ENCODE data around the gene SLC25A44.

- TF ChIP-seq, protein P1, sequence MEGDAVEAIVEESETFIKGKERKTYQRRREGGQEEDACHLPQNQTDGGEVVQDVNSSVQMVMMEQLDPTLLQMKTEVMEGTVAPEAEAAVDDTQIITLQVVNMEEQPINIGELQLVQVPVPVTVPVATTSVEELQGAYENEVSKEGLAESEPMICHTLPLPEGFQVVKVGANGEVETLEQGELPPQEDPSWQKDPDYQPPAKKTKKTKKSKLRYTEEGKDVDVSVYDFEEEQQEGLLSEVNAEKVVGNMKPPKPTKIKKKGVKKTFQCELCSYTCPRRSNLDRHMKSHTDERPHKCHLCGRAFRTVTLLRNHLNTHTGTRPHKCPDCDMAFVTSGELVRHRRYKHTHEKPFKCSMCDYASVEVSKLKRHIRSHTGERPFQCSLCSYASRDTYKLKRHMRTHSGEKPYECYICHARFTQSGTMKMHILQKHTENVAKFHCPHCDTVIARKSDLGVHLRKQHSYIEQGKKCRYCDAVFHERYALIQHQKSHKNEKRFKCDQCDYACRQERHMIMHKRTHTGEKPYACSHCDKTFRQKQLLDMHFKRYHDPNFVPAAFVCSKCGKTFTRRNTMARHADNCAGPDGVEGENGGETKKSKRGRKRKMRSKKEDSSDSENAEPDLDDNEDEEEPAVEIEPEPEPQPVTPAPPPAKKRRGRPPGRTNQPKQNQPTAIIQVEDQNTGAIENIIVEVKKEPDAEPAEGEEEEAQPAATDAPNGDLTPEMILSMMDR (IDR thresholded peaks at IDR 0.05) = no peak
- no peak for TF ChIP-seq POLR2A (IDR thresholded peaks at IDR 0.05)
Measured at GRCh38 chr1:156146769-156147405, 47.0 kb upstream of the SLC25A44 start.

All from heart left ventricle (tissue), 13 donors.